Measurements from ENCODE around the gene ZCCHC2. TPM values are rescaled to one million over a fixed set of nuclear protein-coding genes. Genes with fewer than 3 reads are reported as not detected.

Gene ZCCHC2
- total and polyA plus RNA-seq, 4 donors: 7.1 to 25.4 (median 10.8) TPM

DNA sequence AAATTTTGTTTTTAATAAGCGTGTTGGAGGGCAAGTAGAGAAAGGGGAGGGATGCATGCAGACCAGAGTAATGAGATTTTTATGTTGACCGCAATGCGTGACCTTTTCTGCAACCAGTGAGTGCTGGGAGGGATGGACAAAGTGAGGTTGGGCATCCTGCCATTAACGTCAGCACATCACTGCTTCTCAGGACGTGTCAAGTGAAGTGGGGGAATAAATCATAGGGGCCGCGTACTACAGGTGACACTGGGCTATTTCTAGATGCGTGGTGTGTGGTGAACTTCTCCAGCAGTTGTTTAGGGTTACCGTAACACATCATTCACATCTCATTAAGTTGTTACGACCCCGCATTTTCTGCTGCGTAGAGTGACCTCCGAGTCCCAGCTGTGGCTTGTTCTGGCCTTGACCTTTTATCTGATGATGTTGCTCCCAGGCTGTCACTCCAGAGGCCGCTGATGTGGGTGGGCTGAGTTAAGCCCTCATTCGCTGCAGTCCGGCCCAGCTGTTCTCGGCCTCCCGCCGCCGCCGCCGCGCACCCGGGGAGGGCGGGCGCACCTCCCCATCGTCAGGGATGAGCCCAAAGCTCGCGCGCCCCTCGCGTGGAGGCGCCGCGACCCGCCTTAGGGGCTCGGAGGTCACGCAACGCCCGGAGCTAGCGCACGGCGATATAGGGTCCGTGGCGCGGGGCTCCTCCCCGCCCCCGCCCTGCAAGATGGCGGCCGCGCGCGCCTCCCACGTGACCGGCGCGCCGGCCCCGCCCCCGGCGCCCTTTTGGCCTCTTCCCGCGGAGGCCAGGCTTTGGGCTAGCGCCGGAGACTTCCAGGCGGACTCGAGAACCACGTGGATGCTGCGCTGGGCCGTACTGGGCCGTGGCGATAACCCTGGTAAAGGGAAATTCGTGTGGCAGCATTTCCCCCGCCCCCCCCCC lies 3.5 kb downstream of the ZCCHC2 start:
- Histone ChIP-seq H3K9ac (ENCODE audit: low read depth in 1 of 2, low read length in 2 of 2) (peak overlapping the region; percentile 87 to 98), H3K27ac (ENCODE audit: low read depth in 1 of 2, low read length in 2 of 2) (peak overlapping the region; percentile 97 to 99), H3K4me1 (ENCODE audit: control insufficient read depth in 4 of 4, insufficient read depth in 4 of 4, low read length in 3 of 4) (peaks cover 4 to 33% (median 10%) of the 10 kb centered on the region in 4 donors), H3K27me3 (ENCODE audit: control insufficient read depth in 4 of 4, insufficient read depth in 4 of 4, low read length in 3 of 4) (no peaks in the 10 kb centered on the region), H3K9me3 (ENCODE audit: control insufficient read depth in 4 of 4, low read length in 3 of 4) (no peaks in the 10 kb centered on the region), H3K4me3 (ENCODE audit: low read depth in 1 of 3, low read length in 3 of 3) (peak overlapping the region; percentile 78 to 95 (median 84)), H3K36me3 (ENCODE audit: control insufficient read depth in 4 of 4, insufficient read depth in 3 of 4, low read depth in 1 of 4, low read length in 3 of 4) (no peaks in the 10 kb centered on the region)
- WGBS: under 1% methylated on average over 74 of the region's 74 CpGs
- no peak for TF ChIP-seq GABPA (IDR thresholded peaks at IDR 0.05 in 1 of 2, conservative IDR thresholded peaks at IDR 0.05 in 1 of 2)
- peak; percentile 19 for TF ChIP-seq FOXA2 (IDR thresholded peaks at IDR 0.05)
- no peak for TF ChIP-seq FOXA1 (IDR thresholded peaks at IDR 0.05)
- TF ChIP-seq JUND (IDR thresholded peaks at IDR 0.05): peak; percentile 6 to 19
- TF ChIP-seq HNF4A (conservative IDR thresholded peaks at IDR 0.05): peak in 1 of 2 donors; percentile 32
- TF ChIP-seq, protein P1, sequence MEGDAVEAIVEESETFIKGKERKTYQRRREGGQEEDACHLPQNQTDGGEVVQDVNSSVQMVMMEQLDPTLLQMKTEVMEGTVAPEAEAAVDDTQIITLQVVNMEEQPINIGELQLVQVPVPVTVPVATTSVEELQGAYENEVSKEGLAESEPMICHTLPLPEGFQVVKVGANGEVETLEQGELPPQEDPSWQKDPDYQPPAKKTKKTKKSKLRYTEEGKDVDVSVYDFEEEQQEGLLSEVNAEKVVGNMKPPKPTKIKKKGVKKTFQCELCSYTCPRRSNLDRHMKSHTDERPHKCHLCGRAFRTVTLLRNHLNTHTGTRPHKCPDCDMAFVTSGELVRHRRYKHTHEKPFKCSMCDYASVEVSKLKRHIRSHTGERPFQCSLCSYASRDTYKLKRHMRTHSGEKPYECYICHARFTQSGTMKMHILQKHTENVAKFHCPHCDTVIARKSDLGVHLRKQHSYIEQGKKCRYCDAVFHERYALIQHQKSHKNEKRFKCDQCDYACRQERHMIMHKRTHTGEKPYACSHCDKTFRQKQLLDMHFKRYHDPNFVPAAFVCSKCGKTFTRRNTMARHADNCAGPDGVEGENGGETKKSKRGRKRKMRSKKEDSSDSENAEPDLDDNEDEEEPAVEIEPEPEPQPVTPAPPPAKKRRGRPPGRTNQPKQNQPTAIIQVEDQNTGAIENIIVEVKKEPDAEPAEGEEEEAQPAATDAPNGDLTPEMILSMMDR (IDR thresholded peaks at IDR 0.05; ENCODE audit: low read depth, low read length, missing input control): no peak
- TF ChIP-seq, protein P2, sequence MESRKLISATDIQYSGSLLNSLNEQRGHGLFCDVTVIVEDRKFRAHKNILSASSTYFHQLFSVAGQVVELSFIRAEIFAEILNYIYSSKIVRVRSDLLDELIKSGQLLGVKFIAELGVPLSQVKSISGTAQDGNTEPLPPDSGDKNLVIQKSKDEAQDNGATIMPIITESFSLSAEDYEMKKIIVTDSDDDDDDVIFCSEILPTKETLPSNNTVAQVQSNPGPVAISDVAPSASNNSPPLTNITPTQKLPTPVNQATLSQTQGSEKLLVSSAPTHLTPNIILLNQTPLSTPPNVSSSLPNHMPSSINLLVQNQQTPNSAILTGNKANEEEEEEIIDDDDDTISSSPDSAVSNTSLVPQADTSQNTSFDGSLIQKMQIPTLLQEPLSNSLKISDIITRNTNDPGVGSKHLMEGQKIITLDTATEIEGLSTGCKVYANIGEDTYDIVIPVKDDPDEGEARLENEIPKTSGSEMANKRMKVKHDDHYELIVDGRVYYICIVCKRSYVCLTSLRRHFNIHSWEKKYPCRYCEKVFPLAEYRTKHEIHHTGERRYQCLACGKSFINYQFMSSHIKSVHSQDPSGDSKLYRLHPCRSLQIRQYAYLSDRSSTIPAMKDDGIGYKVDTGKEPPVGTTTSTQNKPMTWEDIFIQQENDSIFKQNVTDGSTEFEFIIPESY (IDR thresholded peaks at IDR 0.05): no peak
- TF ChIP-seq RXRA (IDR thresholded peaks at IDR 0.05): peak; percentile 65 to 79
- TF ChIP-seq SP1 (IDR thresholded peaks at IDR 0.05): peak; percentile 24
- peak; percentile 8 to 35 for TF ChIP-seq RAD21 (IDR thresholded peaks at IDR 0.05)
- TF ChIP-seq, protein P3, sequence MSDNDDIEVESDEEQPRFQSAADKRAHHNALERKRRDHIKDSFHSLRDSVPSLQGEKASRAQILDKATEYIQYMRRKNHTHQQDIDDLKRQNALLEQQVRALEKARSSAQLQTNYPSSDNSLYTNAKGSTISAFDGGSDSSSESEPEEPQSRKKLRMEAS (IDR thresholded peaks at IDR 0.05): no peak
- no peak for TF ChIP-seq HNF4G (IDR thresholded peaks at IDR 0.05)
- TF ChIP-seq NR2F2 (IDR thresholded peaks at IDR 0.05): peak; percentile 88
- peak; percentile 65 for TF ChIP-seq REST (IDR thresholded peaks at IDR 0.05)
- peak; percentile 30 to 59 for TF ChIP-seq EGR1 (IDR thresholded peaks at IDR 0.05; ENCODE audit: low read depth in 2 of 2)
- no peak for TF ChIP-seq ATF3 (IDR thresholded peaks at IDR 0.05)
- peak; percentile 53 for TF ChIP-seq TAF1 (conservative IDR thresholded peaks at IDR 0.05)
- TF ChIP-seq YY1 (IDR thresholded peaks at IDR 0.05): peak; percentile 79
- peak; percentile 84 for DNase-seq (ENCODE audit: low spot score)

All from liver (tissue), 9 donors.